Stimulated activated CD4-positive, alpha-beta T cell treated with anti-CD3 and anti-CD28 coated beads, TNF-alpha, amount 100 ng/mL, for 24 hours (primary cell): ENCODE measurements around the gene PRELID3B.
"Not testable (repeated sequence)": the region's sequence is repeated elsewhere in the genome, so short reads cannot be mapped to it uniquely, and the experiment has no call there.

ENCODE experiments used
- DNase-seq, 3 experiments: peaks; one replicate each; pipeline ENCODE4 v3.0.0-alpha.2; 2020; ENCODE audit warnings: low read depth in 3 of 3

The PRELID3B gene

DNA sequence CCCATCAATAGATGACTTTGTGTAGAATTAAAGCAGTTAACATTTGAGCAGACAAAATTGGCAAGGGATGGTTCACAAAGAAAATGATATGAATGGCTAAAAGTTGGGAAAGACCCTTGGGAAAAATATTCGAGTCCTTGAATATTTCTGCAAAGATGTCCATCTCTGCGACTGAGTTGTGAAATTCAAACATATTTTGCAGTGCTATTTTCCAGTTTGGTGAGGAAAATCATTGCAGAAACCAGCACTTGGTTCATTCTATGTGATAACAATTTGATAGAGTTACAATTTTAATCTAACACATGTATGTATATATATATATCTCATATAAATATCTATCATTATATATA is 6.1 kb upstream of the PRELID3B start:
- DNase-seq, result no peak

GRCh38 chr20:59047938-59048680 is 5.5 kb upstream of the PRELID3B start:
- DNase-seq, result no peak

- DNase-seq, result no peak
Measured at GRCh38 chr20:59046862-59047261, 4.3 kb upstream of the PRELID3B start.

GRCh38 chr20:59044796-59045195 is 2.2 kb upstream of the PRELID3B start:
- DNase-seq, result no peak

DNA sequence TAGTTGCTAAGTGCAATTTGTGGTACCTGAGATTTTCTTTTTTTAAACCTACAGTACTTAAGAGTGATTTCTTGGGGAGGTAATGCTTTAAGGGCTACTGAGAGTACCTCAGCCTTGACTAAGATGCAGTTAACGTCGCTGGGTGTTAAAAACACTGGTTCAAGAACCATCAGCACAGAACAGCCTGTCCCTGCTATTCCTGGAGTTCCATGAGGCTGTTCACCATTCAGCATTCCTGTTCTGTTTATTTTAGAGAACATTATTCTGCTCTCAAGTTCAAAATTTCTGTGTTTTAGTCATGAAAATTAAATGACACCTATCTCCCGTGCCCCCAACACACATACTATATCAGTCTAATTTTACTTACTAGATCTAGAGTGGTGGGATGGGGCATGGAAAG is 1.7 kb upstream of the PRELID3B start:
- no peak for DNase-seq

- no peak for DNase-seq
Measured at GRCh38 chr20:59043698-59044097, 1.1 kb upstream of the PRELID3B start.

DNA sequence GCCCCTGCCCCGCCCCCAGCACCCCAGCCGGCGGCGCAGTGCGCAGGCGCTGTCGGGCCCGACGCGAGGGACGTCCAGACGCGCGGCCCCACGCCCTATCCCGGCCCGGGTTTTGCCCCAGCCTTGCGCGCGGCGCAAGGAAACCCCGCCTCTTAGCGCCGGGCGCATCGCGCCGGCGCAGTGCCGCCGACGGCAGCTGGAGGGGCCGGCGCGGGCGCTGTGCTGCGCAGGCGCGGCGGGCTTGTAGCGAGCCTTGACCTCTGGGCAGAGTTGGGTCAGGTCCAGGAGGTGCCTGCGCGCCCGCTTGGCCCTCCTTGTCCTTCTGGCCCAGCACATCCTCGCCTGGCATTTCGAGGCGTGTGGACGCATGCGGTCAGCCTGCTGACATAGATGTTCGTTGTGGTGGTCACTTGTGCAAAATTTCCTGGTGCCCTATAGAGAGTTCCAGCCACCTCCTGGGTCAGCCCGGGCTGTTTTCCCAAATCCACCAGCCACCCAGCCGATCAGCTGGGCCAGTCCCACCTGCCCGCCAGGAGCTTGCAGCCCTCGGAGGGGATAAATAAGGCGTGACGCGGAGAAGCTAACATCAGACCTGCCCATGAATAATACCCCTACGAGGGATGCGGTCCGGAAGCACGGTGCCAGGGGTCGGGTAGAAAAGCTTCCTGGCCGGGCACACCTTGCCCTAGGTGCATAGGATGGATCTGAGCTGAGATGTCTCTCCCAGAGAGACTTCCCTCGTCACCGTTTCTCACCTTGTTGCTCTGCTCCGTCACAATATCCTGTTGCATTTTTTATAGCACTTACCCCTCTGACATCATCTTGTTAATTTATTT is 428 bp upstream of the PRELID3B start:
- DNase-seq, result peak; percentile 87 to 94 (median 92)

DNA sequence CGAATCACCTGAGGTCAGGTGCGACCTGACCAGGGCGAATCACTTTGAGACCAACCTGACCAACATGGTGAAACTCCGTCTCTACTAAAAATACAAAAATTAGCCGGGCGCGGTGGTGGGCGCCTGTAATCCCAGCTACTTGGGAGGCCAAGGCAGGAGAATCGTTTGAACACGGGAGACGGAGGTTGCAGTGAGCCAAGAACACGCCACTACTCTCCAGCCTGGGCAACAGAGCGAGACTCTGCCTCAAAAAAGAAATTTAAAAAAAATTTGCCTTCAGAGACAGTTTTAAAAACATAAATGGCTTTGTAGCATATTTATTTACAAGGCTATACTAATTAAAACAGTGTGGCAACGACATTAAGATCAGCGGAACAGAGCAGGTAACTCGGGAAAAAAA is 1.1 kb downstream of the PRELID3B start:
- DNase-seq, result not testable (repeated sequence)

GRCh38 chr20:59040667-59041066 is 1.9 kb downstream of the PRELID3B start:
- no peak for DNase-seq

- no peak for DNase-seq
Measured at GRCh38 chr20:59039233-59039632, 3.4 kb downstream of the PRELID3B start.

DNA sequence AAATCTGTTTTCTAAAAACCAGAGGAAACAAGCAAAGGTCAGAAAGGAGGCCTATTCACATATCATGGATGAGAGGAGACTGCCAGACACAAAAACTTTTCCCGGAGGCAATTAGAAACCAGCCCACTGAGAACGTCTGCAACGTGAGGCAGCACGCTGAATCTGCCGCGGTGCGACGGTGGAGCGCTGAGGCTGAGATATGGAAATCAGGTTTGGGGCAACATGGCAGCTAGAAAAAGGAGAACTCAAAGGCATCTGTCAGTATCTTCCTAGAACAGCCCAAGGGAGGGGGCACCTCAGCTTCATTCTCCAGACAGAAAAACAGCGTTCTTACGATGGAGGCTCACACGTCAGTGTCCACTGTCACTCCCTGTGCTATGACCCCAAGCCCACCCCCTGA is 5.2 kb downstream of the PRELID3B start:
- DNase-seq, result no peak

GRCh38 chr20:59035381-59035780 is 7.2 kb downstream of the PRELID3B start:
- no peak for DNase-seq

DNA sequence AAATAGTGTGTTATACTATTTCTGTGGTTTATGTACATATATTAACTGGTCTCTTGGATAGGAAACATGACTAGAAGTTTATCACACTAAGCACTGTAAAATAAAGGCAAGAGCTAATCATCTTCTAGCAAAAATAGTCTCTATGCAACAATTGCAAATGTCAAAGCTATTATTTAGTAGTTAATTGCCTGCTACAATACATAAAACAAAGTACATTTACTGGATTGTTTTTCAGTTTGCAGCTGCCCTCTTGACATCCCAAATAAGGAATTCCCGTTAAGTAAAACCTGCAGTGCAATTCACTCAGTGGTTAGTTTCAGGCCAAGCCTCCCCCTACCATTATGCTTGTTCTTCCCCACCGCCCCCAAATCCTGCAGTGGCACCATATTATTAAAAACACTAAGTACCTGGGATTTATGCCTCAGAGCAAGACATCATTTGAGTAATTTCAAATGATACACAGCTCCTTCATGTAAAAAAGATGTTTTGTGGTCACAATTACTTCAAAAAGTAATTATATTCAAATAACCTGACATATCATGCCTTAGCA is 8.9 kb downstream of the PRELID3B start:
- DNase-seq, result no peak

GRCh38 chr20:59033093-59033492 is 9.5 kb downstream of the PRELID3B start:
- no peak for DNase-seq

DNA sequence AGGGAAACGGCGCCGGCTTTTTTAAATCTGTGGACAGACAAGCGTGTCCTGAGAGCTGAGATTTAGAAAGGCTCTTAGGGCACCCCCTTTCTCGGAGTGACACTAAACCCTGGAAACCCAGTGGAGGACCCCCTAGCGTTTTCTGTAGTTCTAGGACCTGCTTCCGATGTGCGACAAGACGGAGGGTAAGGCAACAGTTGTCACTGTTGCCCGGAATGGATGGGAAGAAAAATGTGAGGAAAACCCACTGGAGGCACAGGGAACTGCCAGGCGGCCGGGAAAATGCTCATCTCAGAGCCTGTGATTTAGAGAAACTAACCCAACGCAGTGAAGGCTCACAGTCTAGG is 9.9 kb downstream of the PRELID3B start:
- no peak for DNase-seq

- peak; percentile 88 to 96 (median 94) for DNase-seq
Measured at GRCh38 chr20:59032023-59032712, 10.4 kb downstream of the PRELID3B start, which contains the start of gene ATP5F1E. Gene ATP5F1E, minus strand, starts transcription at chr20:59032335. Its CDS starts 84 bp downstream, at chr20:59032251.

- DNase-seq, result no peak
Measured at GRCh38 chr20:59031564-59032022, 11.0 kb downstream of the PRELID3B start.

- no peak for DNase-seq
Measured at GRCh38 chr20:59030911-59031563, 11.5 kb downstream of the PRELID3B start.

- no peak for DNase-seq
Measured at GRCh38 chr20:59028812-59029211, 13.8 kb downstream of the PRELID3B start.

- no peak for DNase-seq
Measured at GRCh38 chr20:59027741-59028320, 14.8 kb downstream of the PRELID3B start.
